HG03108 (cell line): ENCODE results near the gene ANKRD12.
"Not testable (repeated sequence)": the region's sequence is repeated elsewhere in the genome, so short reads cannot be mapped to it uniquely, and the experiment has no call there.

Source experiments
- ATAC-seq: cut with Tn5 transposase; IDR thresholded peaks from one replicate; pipeline ENCODE4 v1.9.1; 2021; ENCODE audit warnings: moderate library complexity; ENCODE audit not compliant: unreplicated experiment

Gene ANKRD12

GRCh38 chr18:9136315-9137155 lies at the start of gene ANKRD12:
Gene ANKRD12 (plus strand): TSS chr18:9136781. CDS start chr18:9182433, 45,652 bp downstream.
- ATAC-seq: peak; percentile 57

GRCh38 chr18:9087144-9087543 lies 49.4 kb upstream of the ANKRD12 start:
- no peak for ATAC-seq

- ATAC-seq: no peak
Measured at GRCh38 chr18:9088252-9088651, 48.3 kb upstream of the ANKRD12 start.

GRCh38 chr18:9088727-9089126 lies 47.9 kb upstream of the ANKRD12 start:
- not testable (repeated sequence) for ATAC-seq

- no peak for ATAC-seq
Measured at GRCh38 chr18:9090578-9090977, 46.0 kb upstream of the ANKRD12 start.

- ATAC-seq: no peak
Measured at GRCh38 chr18:9091066-9091476, 45.5 kb upstream of the ANKRD12 start.

- ATAC-seq: no peak
Measured at GRCh38 chr18:9092665-9093064, 43.9 kb upstream of the ANKRD12 start.

- ATAC-seq: not testable (repeated sequence)
Measured at GRCh38 chr18:9093109-9093508, 43.5 kb upstream of the ANKRD12 start.

GRCh38 chr18:9094307-9095226 lies 42.0 kb upstream of the ANKRD12 start:
- no peak for ATAC-seq

GRCh38 chr18:9095297-9096006 lies 41.1 kb upstream of the ANKRD12 start:
- ATAC-seq: peak; percentile 75

- ATAC-seq: no peak
Measured at GRCh38 chr18:9096007-9096371, 40.6 kb upstream of the ANKRD12 start.

- ATAC-seq: no peak
Measured at GRCh38 chr18:9096685-9097084, 39.9 kb upstream of the ANKRD12 start.

- ATAC-seq: no peak
Measured at GRCh38 chr18:9097349-9097748, 39.2 kb upstream of the ANKRD12 start.

GRCh38 chr18:9100796-9101195 lies 35.8 kb upstream of the ANKRD12 start:
- no peak for ATAC-seq

- ATAC-seq: peak; percentile 2
Measured at GRCh38 chr18:9101730-9102507, 34.7 kb upstream of the ANKRD12 start.

- ATAC-seq: peak; percentile 89
Measured at GRCh38 chr18:9102508-9103375, 33.8 kb upstream of the ANKRD12 start, which contains the start of gene NDUFV2. Gene NDUFV2 (plus strand): TSS chr18:9102699. CDS start chr18:9102744, 45 bp downstream.

GRCh38 chr18:9103376-9103873 lies 33.2 kb upstream of the ANKRD12 start:
- ATAC-seq: no peak

GRCh38 chr18:9104244-9104901 lies 32.2 kb upstream of the ANKRD12 start:
- ATAC-seq: no peak

GRCh38 chr18:9105420-9105819 lies 31.2 kb upstream of the ANKRD12 start:
- ATAC-seq: no peak
